Heart right ventricle (tissue), 16 donors: ENCODE results near the gene ADSS1. TPM values are rescaled to one million over a fixed set of nuclear protein-coding genes. Genes with fewer than 3 reads are reported as not detected.

Source experiments
- ATAC-seq, 8 donors: fragments of 200-7000 bp; cut with Tn5 transposase; one replicate each; pipeline ENCODE4 v1.9.1; 2020; ENCODE audit warnings: mild to moderate bottlenecking in 8 of 8, moderate library complexity in 8 of 8, moderate number of reproducible peaks in 1 of 8
- DNase-seq, 2 donors: peaks; one replicate each; pipeline ENCODE4 v3.0.0-alpha.2; 2020
- H3K27ac ChIP-seq, 10 donors: fragments of 200-600 bp; sonication (generic) in 2 of 10; one replicate each; pipeline versions ENCODE4 v1.5.0 to v1.8.0; 2020 to 2022; ENCODE audit warnings: mild to moderate bottlenecking in 3 of 10
- H3K27me3 ChIP-seq, 7 donors: fragments of 200-600 bp; one replicate each; pipeline ENCODE4 v1.8.0; 2021 to 2022; ENCODE audit warnings: mild to moderate bottlenecking in 2 of 7
- H3K36me3 ChIP-seq, 9 donors: fragments of 200-600 bp; sonication (generic) in 1 of 9; one replicate each; pipeline versions ENCODE4 v1.5.0 to v1.8.0; 2020 to 2022; ENCODE audit warnings: mild to moderate bottlenecking in 2 of 9
- H3K4me1 ChIP-seq, 9 donors: fragments of 200-600 bp; sonication (generic) in 1 of 9; one replicate each; pipeline versions ENCODE4 v1.5.0 to v1.8.0; 2020 to 2022; ENCODE audit warnings: mild to moderate bottlenecking in 4 of 9
- H3K4me3 ChIP-seq, 10 donors: fragments of 200-600 bp; sonication (generic) in 2 of 10; one replicate each; pipeline versions ENCODE4 v1.5.0 to v1.8.0; 2020 to 2022; ENCODE audit warnings: mild to moderate bottlenecking in 7 of 10, moderate library complexity in 2 of 10
- H3K9me3 ChIP-seq, 11 donors: fragments of 200-600 bp in 10 of 11; sonication (generic) in 2 of 11; one replicate each; pipeline versions ENCODE4 v1.5.0 to v1.8.0; 2013 to 2022; ENCODE audit warnings: mild to moderate bottlenecking in 2 of 11, control low read depth in 1 of 11, moderate library complexity in 1 of 11
- WGBS, 2 donors: extraction: QIAGEN DNeasy Blood & Tissue Kit; methylation state at CpG; one replicate each; pipeline ENCODE4 v1.1.7; 2013; ENCODE audit warnings: inconsistent platforms in 1 of 2; 5-methylcytosine and 5-hydroxymethylcytosine counted together
- intact Hi-C, 10 donors: fragments of 100-400 bp; cut with DNase I; formaldehyde crosslinking; loops; one replicate each; pipeline versions ENCODE4 v1.11.1 to v1.14.2; 2022
- polyA plus RNA-seq, 2 donors: library from polyadenylated mRNA; stranded (reverse); fragments of 200-250 nt; gene quantifications; one replicate each; pipeline ENCODE4 v1.2.3, GENCODE V29; 2013
- total RNA-seq, 10 donors: library from RNA; stranded (reverse); fragmentation: NEBNext Ultra II Directional in 3 of 10; extraction: Animal tissue kit (Norgen Biotek cat#: 25700) in 3 of 10; gene quantifications; one replicate each; pipeline versions ENCODE4 v1.2.1 to v1.2.4, GENCODE V29; 2021 to 2023
- TF ChIP-seq, protein P1 (sequence below), 9 donors: fragments of 200-600 bp; sonication (generic) in 2 of 9; IDR thresholded peaks; one replicate each; pipeline versions ENCODE4 v1.5.0 to v1.8.0; 2021 to 2022; ENCODE audit warnings: antibody characterized with exemption in 9 of 9, mild to moderate bottlenecking in 5 of 9, moderate library complexity in 1 of 9
- donor health status: Arrhythmogenic right ventricular cardiomyopathy.
- donor health status: ischemic (EF 13 %, LVEDD 7.1; RV severe dilation, severe dysfunction).
- donor health status: healthy with polysubstance abuse.
- donor health status: DM: no; HTN: yes; CAD: no.
- donor health status: DM: no; HTN: no; CAD: no.
- donor health status: ischemic (EF 25% LVEDD 6.9; RV normal size, moderate dysfunction).
- donor health status: ischemic (EF 25% LVEDD 5.7; RV mildly dilated, moderate dysfunction).
- donor health status: healthy.
- donor health status: DM: yes; HTN: yes; CAD: no.
- donor health status: Ischemic cardiomyopathy.
- donor health status: ischemic (EF 35%, LVEDD 5.7; RV mildly dilated, moderate dysfunction).
- donor health status: nonischemic (EF 11% LVEDD 7.7; RV severe dilation, severe dysfunction).
- donor health status: DM: yes; HTN: yes; CAD: no.
- donor health status: PGD.
- donor health status: ischemic (EF 29% LVEDD 5.4; RV normal size, mild dysfunction).
- donor health status: nonischemic (EF 23%, LVEDD 6.1; RV moderate dilation, normal function).

The ADSS1 gene
- total and polyA plus RNA-seq, 12 donors = 74.6 to 295 (median 195) TPM

DNA sequence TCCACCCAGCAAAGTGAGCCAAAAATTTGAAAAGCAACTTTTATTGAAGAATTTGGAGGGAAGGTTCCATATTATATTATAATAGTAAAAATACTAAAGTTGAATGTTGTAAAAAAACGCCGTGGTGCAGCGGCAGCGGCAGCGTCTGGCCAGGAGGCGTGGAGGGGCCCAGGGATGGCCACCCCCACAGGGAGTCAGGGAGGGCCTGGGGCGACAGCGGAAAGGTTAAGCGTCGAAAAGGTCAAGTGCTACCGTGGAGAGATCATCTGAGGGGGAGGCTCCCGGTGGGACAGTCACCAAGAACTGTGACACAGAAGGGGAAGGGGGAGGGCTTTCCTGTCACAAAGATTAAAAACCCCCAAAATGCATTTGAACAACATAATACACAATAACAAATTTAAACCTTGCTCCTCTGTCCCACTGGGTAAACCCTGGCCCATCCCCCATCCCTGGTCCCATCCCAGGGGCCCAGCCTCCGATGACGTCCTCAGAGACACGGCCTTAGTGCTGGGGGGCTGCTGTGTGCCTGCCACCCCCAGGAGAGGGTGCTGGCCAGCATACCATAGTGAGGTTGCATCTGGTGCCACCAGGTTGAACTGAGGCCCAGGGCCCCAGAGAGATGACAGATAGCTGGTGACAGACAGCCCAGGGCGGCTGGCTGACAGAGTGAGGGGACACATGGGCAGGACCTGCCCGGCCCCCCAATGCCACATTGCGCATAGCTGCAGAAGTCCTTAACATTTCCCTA is 45.5 kb downstream of the ADSS1 start:
- ATAC-seq (no peak), DNase-seq (no peak)
- peak overlapping the region in 1 of 10 donors; percentile 60 for H3K27ac ChIP-seq
- H3K27me3 ChIP-seq = no peaks in the 10 kb centered on the region
- peaks cover 0 to 17% (median 0%) of the 10 kb centered on the region in 11 donors for H3K9me3 ChIP-seq
- no peak overlapping the region for H3K4me3 ChIP-seq
- peaks cover 0 to 14% (median 10%) of the 10 kb centered on the region in 9 donors for H3K4me1 ChIP-seq
- H3K36me3 ChIP-seq = peaks cover 0 to 52% (median 38%) of the 10 kb centered on the region in 9 donors
- intact Hi-C loops = loop anchor here in 6 of 10 donors (2.0 to 10.0 kb wide), 4 partner anchors 25 to 275 kb away; partner anchors contain the start of gene AKT1 (in 1 of the 6)
- WGBS, 2 donors = 76 to 77% methylated on average over 18 of the region's 18 CpGs
- TF ChIP-seq, protein P1, sequence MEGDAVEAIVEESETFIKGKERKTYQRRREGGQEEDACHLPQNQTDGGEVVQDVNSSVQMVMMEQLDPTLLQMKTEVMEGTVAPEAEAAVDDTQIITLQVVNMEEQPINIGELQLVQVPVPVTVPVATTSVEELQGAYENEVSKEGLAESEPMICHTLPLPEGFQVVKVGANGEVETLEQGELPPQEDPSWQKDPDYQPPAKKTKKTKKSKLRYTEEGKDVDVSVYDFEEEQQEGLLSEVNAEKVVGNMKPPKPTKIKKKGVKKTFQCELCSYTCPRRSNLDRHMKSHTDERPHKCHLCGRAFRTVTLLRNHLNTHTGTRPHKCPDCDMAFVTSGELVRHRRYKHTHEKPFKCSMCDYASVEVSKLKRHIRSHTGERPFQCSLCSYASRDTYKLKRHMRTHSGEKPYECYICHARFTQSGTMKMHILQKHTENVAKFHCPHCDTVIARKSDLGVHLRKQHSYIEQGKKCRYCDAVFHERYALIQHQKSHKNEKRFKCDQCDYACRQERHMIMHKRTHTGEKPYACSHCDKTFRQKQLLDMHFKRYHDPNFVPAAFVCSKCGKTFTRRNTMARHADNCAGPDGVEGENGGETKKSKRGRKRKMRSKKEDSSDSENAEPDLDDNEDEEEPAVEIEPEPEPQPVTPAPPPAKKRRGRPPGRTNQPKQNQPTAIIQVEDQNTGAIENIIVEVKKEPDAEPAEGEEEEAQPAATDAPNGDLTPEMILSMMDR (IDR thresholded peaks at IDR 0.05) = no peak

DNA sequence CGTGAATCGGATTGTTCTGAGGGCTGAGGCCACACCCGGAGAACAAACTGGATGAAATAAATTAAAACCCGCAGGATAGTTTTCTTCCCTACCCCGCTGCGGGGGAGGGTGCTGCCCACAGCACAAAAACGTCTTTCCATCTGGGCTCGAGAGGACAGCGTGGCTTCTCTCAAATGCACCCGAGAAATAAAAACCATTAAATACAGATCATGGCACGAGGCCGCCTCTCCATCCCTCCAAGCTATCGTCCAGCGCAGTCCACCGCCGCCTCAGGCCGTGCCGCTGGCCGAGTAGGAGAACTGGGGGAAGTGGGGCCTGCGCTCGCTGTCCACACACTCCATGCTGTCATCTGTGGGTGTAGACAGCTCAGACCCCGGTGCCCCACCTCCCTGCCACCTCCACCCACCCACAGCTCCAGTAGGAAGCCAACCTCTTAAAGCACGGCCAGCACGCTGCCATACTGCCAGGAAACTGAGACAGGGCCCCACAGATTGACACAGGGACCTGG is 46.1 kb downstream of the ADSS1 start:
- intact Hi-C loops = loop anchor here in 1 of 10 donors (2.0 kb wide), 1 partner anchor 55 kb away; no protein-coding TSS in a partner anchor
- H3K27ac ChIP-seq = no peak overlapping the region
- DNase-seq (peak in 1 of 2 donors; percentile 15), ATAC-seq (no peak)
- WGBS, 2 donors = 81 to 87% methylated on average over 24 of the region's 24 CpGs
- TF ChIP-seq, protein P1 (IDR thresholded peaks at IDR 0.05) = no peak
- H3K27me3 ChIP-seq = no peaks in the 10 kb centered on the region
- H3K4me1 ChIP-seq = peaks cover 0 to 14% (median 10%) of the 10 kb centered on the region in 9 donors
- H3K4me3 ChIP-seq = no peak overlapping the region
- H3K36me3 ChIP-seq = peaks cover 0 to 58% (median 44%) of the 10 kb centered on the region in 9 donors
- peaks cover 0 to 17% (median 0%) of the 10 kb centered on the region in 11 donors for H3K9me3 ChIP-seq

DNA sequence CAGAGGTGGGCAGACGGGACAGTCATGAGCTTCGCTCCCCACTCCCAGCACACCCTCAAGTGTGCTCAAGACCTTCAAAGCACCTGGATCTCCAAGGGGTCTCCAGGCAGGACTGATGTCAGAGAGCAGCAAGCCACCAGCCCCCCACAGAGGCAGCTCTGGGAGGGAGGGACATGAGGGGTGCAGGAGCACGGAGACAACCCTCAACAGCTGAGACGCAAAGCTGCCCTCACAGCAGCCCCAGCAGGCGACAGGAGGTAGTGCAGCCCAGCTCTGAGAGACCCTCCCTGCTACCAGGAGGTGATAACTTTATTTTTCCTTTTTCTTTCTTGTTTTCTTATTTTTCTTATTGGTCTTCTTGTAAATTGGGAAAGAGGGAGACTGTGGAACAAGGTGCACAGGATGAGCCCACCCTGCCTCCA is 46.8 kb downstream of the ADSS1 start:
- Histone ChIP-seq H3K9me3 (peaks cover 0 to 15% (median 0%) of the 10 kb centered on the region in 11 donors), H3K27ac (no peak overlapping the region), H3K4me3 (no peak overlapping the region), H3K4me1 (peaks cover 0 to 14% (median 10%) of the 10 kb centered on the region in 9 donors), H3K36me3 (peaks cover 0 to 63% (median 48%) of the 10 kb centered on the region in 9 donors), H3K27me3 (no peaks in the 10 kb centered on the region)
- TF ChIP-seq, protein P1 (IDR thresholded peaks at IDR 0.05) = peak in 7 of 9 donors; percentile 9 to 54 (median 34)
- ATAC-seq (no peak), DNase-seq (peak in 1 of 2 donors; percentile 16)
- 90 to 92% methylated on average over 5 of the region's 5 CpGs for WGBS, 2 donors
- intact Hi-C loops = loop anchor here in 2 of 10 donors (1.0 to 2.0 kb wide), 2 partner anchors 54 to 56 kb away; no protein-coding TSS in a partner anchor

DNA sequence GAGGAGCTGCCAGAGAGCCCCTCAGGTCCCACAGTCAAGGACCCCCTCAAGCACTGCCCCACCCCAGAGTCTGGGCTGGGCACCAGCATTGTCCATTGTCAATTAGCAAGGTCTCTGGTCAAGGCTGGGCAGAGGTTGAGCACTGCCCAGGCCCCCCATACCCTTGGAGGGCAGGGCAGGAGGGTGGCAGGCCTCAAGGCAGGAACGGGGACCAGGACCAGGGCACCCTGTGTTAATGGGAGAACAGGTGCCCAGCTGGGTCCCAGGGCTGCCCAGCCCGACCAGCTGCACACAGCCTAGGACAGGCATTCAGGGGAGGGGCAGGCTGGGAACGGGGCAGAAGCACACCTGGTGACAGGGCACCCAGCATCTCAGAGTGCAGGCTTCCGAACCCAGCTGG is 47.3 kb downstream of the ADSS1 start:
- WGBS, 2 donors = 94 to 98% methylated on average over 4 of the region's 4 CpGs
- intact Hi-C loops = loop anchor here in 2 of 10 donors (1.0 to 2.0 kb wide), 2 partner anchors 53 to 56 kb away; no protein-coding TSS in a partner anchor
- H3K36me3 ChIP-seq = peaks cover 0 to 67% (median 50%) of the 10 kb centered on the region in 9 donors

More for the DNA sequence above, 47.3 kb downstream of the ADSS1 start:
- peaks cover 0 to 11% (median 0%) of the 10 kb centered on the region in 11 donors for H3K9me3 ChIP-seq
- ATAC-seq = no peak
- no peak for DNase-seq
- no peak overlapping the region for H3K4me3 ChIP-seq
- TF ChIP-seq, protein P1 (IDR thresholded peaks at IDR 0.05) = no peak
- H3K27me3 ChIP-seq = no peaks in the 10 kb centered on the region
- no peak overlapping the region for H3K27ac ChIP-seq
- H3K4me1 ChIP-seq = peaks cover 0 to 14% (median 10%) of the 10 kb centered on the region in 9 donors
